GM12801 (cell line): ENCODE measurements around the gene ARL4C.

ENCODE experiments used
- CTCF ChIP-seq: IDR thresholded peaks from one replicate; pipeline ENCODE4 v1.5.1; 2011; ENCODE audit warnings: control low read depth; ENCODE audit not compliant: insufficient read length; ENCODE audit errors: extremely low read depth

ARL4C gene, protein sequence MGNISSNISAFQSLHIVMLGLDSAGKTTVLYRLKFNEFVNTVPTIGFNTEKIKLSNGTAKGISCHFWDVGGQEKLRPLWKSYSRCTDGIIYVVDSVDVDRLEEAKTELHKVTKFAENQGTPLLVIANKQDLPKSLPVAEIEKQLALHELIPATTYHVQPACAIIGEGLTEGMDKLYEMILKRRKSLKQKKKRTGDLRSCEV

GRCh38 chr2:234496835-234497593, at the start of gene ARL4C:
Gene ARL4C, minus strand, starts transcription at chr2:234497081. Its CDS starts 495 bp downstream, at chr2:234496586.
- TF ChIP-seq CTCF: no peak

GRCh38 chr2:234544659-234545611, 48.1 kb upstream of the ARL4C start:
- no peak for TF ChIP-seq CTCF

- no peak for TF ChIP-seq CTCF
These were observed 45.9 kb upstream of the ARL4C start for GRCh38 chr2:234542742-234543141.

DNA sequence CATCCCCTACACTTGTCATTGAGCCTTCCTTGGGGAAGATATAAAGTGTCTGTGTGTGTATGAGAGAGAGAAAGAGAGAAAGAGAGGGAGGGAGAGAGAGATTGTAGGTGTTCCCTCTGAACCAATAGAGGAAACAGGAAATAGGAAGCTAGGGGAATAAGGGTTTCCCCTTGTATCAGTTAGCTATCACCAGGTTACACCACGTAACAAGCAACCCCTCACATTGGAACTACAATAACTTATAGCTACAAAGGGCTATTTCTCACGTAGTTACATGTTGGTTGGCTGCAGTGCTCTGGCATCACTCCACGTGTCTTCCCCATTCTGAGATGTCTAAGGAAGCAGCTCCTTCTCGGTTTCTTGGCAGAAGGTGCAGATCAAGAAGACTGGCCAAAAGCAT, 41.0 kb upstream of the ARL4C start:
- TF ChIP-seq CTCF: no peak

DNA sequence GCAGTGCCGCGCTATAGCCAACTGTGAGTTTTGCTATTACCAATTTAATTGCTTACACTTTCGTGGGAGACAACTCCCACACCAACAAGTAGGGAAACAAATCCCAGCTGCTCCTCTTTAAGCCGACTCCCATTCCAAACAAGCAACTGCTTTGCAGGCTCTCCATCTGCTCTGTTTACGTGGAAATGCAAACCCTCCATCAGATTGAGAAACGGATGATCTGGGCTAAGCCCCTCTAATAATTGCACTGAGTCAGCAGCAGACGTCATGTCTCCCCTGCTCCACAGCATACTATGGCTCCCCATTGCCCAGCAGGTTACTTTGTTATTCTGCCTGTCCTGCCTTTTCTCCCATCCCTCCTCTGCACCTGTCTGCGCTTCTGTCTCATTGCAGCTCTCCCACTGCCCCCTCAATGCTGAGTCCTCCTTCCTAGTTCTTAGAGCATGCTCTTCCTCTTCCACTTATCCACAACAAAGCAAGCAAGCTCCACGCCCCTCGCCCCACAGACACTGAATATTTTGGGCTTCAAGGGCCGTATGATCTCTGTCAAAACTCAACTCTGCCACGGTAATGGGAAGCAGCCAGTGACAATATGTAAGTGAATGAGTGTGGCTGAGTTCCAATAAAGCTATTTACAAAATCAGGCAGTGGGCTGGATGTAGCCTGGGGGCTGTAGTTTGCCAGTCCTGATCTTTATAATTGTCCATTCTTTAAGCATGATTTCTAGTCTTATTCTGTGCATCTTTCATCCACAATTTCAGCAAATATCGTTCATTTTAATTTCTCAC, 39.5 kb upstream of the ARL4C start:
- TF ChIP-seq CTCF: no peak

DNA sequence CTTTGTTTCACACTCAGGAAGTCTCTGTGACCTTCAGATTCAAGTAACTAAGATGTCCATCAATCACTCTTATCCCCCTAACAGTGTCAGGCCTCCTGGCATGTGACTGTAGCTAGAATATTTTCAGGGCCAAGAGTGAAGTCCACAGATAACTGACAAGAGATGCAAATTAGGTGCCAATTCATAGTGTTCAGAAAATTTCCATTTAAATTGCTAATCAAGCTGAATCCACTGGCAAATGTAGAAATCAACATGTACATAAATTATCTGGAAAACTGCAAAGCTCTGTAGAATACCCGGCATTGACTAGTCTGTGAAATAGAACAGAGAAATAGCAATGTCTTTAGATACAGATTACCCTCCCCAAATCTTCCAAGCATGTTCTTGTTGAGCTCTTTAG, 38.6 kb upstream of the ARL4C start:
- TF ChIP-seq CTCF: no peak
